Astrocyte (in vitro differentiated cells and primary cell): ENCODE data around the gene SGMS2. TPM values are rescaled to one million over a fixed set of nuclear protein-coding genes. Genes with fewer than 3 reads are reported as not detected.

Experiments
- DNase-seq: peaks from one replicate; pipeline ENCODE4 v3.0.0-alpha.2; 2010; ENCODE audit warnings: low read depth
- FAIRE-seq: peaks from 2 replicates; lab custom pipeline; 2011; peaks lifted over from hg19 to GRCh38; lab: Jason Lieb, UNC
- H2AFZ ChIP-seq: 2 replicates; pipeline ENCODE4 v1.6.0; 2012; ENCODE audit warnings: low read depth, low read length, inconsistent platforms
- H3K27ac ChIP-seq: 2 replicates; pipeline ENCODE4 v1.5.1; 2011; ENCODE audit warnings: low read depth, low read length, inconsistent platforms
- H3K27me3 ChIP-seq: 2 replicates; pipeline ENCODE4 v1.6.0; 2011; ENCODE audit warnings: low read length, inconsistent platforms; ENCODE audit not compliant: insufficient read depth
- H3K36me3 ChIP-seq: 2 replicates; pipeline ENCODE4 v1.5.1; 2011; ENCODE audit warnings: low read length, inconsistent platforms; ENCODE audit not compliant: insufficient read depth
- H3K4me1 ChIP-seq: 2 replicates; pipeline ENCODE4 v1.5.1; 2011; ENCODE audit warnings: low read length, inconsistent platforms; ENCODE audit not compliant: insufficient read depth
- H3K4me2 ChIP-seq: 2 replicates; pipeline ENCODE4 v1.6.0; 2012; ENCODE audit warnings: low read length, inconsistent platforms
- H3K4me3 ChIP-seq: 2 replicates; pipeline ENCODE4 v1.5.1; 2011; ENCODE audit warnings: low read depth, mild to moderate bottlenecking, low read length, inconsistent platforms; ENCODE audit not compliant: insufficient read depth
- H3K79me2 ChIP-seq: 2 replicates; pipeline ENCODE4 v1.6.0; 2012; ENCODE audit warnings: mild to moderate bottlenecking, low read length, inconsistent platforms; ENCODE audit not compliant: insufficient read depth
- H3K9ac ChIP-seq: 2 replicates; pipeline ENCODE4 v1.6.0; 2012; ENCODE audit warnings: mild to moderate bottlenecking, low read length, inconsistent platforms
- H3K9me3 ChIP-seq: 2 replicates; pipeline ENCODE4 v1.5.1; 2012; ENCODE audit warnings: low read depth, mild to moderate bottlenecking, low read length, inconsistent platforms; ENCODE audit not compliant: insufficient read depth
- H4K20me1 ChIP-seq: 2 replicates; pipeline ENCODE4 v1.6.0; 2012; ENCODE audit warnings: low read length, inconsistent platforms; ENCODE audit not compliant: insufficient read depth
- H3K27ac Mint-ChIP-seq: one replicate; pipeline ENCODE4 v1.8.0; 2021; ENCODE audit warnings: mild to moderate bottlenecking, mixed read lengths; ENCODE audit not compliant: unreplicated experiment
- H3K27me3 Mint-ChIP-seq: one replicate; pipeline ENCODE4 v1.8.0; 2021; ENCODE audit warnings: low read depth, mixed read lengths; ENCODE audit not compliant: unreplicated experiment
- H3K36me3 Mint-ChIP-seq: one replicate; pipeline ENCODE4 v1.8.0; 2021; ENCODE audit warnings: low read depth, mixed read lengths; ENCODE audit not compliant: unreplicated experiment
- H3K4me1 Mint-ChIP-seq: one replicate; pipeline ENCODE4 v1.8.0; 2021; ENCODE audit warnings: low read depth, mixed read lengths; ENCODE audit not compliant: unreplicated experiment
- H3K4me3 Mint-ChIP-seq: one replicate; pipeline ENCODE4 v1.8.0; 2021; ENCODE audit warnings: mild to moderate bottlenecking, moderate library complexity, mixed read lengths; ENCODE audit not compliant: unreplicated experiment
- H3K9me3 Mint-ChIP-seq: one replicate; pipeline ENCODE4 v1.8.0; 2021; ENCODE audit warnings: mild to moderate bottlenecking, mixed read lengths; ENCODE audit not compliant: unreplicated experiment
- EZH2 ChIP-seq: IDR thresholded peaks from 2 replicates; pipeline ENCODE4 v1.6.1; 2012; ENCODE audit warnings: mild to moderate bottlenecking, low read length, inconsistent platforms; ENCODE audit not compliant: insufficient read depth
- total RNA-seq: library from RNA; stranded (reverse); gene quantifications from 2 replicates; pipeline ENCODE4 v1.2.1, GENCODE V29; 2021
- TF ChIP-seq, protein P1 (sequence below): IDR thresholded peaks from 2 replicates; pipeline ENCODE4 v1.5.1; 2011; ENCODE audit warnings: low read depth, mild to moderate bottlenecking, inconsistent platforms, low read length, moderate library complexity; ENCODE audit not compliant: insufficient read depth

Gene SGMS2
- total RNA-seq, 1 donor from 2014 or later, result 48.1 TPM

DNA sequence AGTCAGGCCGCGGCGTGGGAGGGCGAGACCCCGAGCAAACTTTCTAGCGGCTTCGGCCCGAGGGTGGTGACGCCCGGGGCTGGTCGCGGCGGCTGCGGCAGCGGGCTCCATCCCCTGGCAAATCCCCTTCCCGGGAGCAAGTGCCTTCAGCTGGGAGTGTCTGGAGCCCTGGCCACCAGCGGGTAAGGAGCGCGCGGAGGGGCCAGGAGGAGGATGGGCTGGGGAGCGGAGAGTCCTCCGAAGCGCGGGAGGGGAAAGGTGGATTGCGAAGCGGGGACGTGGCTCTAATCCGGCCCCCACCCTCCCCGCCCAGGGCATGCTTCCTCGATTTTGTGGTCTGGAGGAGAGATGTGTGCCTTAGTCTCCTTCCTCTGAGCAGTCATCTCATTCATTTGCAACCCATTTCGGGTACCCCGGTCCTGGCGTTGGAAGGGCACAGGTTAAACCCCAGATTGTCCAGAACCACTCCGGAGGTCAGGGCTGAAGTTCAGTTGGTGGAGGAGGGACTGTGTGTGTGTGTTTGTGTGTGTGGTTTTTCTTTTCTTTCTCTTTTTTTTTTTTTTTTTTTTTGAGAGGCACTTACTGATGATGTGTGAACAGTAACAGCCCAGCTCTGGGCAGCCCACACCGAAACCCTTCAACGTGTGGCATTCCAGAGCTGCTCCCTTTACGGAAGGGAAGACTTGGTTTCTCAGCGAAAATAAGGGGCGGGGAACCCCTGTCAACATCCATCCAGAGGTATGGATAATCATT is 516 bp downstream of the SGMS2 start:
- Mint-ChIP-seq H3K4me1 (peaks cover 10% of the 10 kb centered on the region), H3K36me3 (peaks cover 4% of the 10 kb centered on the region), H3K9me3 (no peaks in the 10 kb centered on the region), H3K27ac (peak overlapping the region; percentile 99), H3K4me3 (peak overlapping the region; percentile 100), H3K27me3 (peaks cover 2% of the 10 kb centered on the region)
- Histone ChIP-seq H3K27ac (peak overlapping the region; percentile 82), H3K4me2 (peak overlapping the region; percentile 88), H4K20me1 (peaks cover 16% of the 10 kb centered on the region), H3K4me3 (peak overlapping the region; percentile 94), H3K4me1 (peaks cover 13% of the 10 kb centered on the region), H3K9me3 (no peaks in the 10 kb centered on the region), H3K79me2 (peaks cover 41% of the 10 kb centered on the region), H2AFZ (peak overlapping the region; percentile 86), H3K36me3 (no peaks in the 10 kb centered on the region), H3K9ac (peak overlapping the region; percentile 96), H3K27me3 (no peaks in the 10 kb centered on the region)
- no peak for TF ChIP-seq EZH2
- TF ChIP-seq, protein P1, sequence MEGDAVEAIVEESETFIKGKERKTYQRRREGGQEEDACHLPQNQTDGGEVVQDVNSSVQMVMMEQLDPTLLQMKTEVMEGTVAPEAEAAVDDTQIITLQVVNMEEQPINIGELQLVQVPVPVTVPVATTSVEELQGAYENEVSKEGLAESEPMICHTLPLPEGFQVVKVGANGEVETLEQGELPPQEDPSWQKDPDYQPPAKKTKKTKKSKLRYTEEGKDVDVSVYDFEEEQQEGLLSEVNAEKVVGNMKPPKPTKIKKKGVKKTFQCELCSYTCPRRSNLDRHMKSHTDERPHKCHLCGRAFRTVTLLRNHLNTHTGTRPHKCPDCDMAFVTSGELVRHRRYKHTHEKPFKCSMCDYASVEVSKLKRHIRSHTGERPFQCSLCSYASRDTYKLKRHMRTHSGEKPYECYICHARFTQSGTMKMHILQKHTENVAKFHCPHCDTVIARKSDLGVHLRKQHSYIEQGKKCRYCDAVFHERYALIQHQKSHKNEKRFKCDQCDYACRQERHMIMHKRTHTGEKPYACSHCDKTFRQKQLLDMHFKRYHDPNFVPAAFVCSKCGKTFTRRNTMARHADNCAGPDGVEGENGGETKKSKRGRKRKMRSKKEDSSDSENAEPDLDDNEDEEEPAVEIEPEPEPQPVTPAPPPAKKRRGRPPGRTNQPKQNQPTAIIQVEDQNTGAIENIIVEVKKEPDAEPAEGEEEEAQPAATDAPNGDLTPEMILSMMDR, result no peak
- DNase-seq (peak; percentile 55), FAIRE-seq (no peak)

DNA sequence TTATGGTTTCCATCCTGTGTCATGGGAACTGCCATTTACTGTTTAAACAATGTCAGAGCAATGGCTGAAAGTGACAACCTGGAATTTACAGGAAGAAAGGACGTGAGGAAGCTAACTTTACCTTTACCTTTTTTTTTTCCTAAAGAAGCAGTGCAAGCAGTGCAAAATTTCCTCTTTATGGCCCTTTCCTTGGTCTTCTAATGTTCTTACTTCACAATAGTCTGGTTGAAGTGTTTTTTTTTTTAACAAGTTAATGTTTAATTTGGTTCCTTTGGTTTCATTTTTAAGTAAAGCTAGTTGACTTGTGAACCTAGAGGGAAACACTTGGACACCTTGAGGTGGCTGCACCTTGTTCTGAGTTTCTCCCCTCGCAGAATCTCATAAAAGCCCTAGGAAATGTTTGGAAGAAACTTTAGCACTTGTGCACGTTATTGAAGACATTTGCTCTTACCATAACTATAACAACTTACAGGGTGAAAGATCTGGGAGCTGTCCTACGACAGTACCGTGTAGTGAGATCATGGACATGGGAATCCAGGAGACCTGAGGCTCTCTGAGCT is 1.8 kb downstream of the SGMS2 start:
- Histone ChIP-seq H3K27me3 (no peaks in the 10 kb centered on the region), H3K4me3 (peak overlapping the region; percentile 94), H3K9ac (peak overlapping the region; percentile 96), H3K4me2 (peak overlapping the region; percentile 88), H3K79me2 (peaks cover 54% of the 10 kb centered on the region), H3K36me3 (no peaks in the 10 kb centered on the region), H2AFZ (no peak overlapping the region), H3K4me1 (peaks cover 13% of the 10 kb centered on the region), H3K9me3 (no peaks in the 10 kb centered on the region), H3K27ac (no peak overlapping the region), H4K20me1 (peaks cover 27% of the 10 kb centered on the region)
- Mint-ChIP-seq H3K36me3 (peaks cover 4% of the 10 kb centered on the region), H3K9me3 (peaks cover 1% of the 10 kb centered on the region), H3K4me1 (peaks cover 10% of the 10 kb centered on the region), H3K27me3 (no peaks in the 10 kb centered on the region), H3K4me3 (peak overlapping the region; percentile 100), H3K27ac (peak overlapping the region; percentile 99)
- DNase-seq (no peak), FAIRE-seq (no peak)
- TF ChIP-seq, protein P1, result no peak
- no peak for TF ChIP-seq EZH2
